ENCODE measurements around the gene ARL6IP4.
A peak's percentile ranks its signal among the peaks of the same experiment; 100 is the strongest.
"Not testable (repeated sequence)": the region's sequence is repeated elsewhere in the genome, so short reads cannot be mapped to it uniquely, and the experiment has no call there.

ARL6IP4 gene

GRCh38 chr12:122980183-122981035, at the start of gene ARL6IP4:
TSS of gene ARL6IP4 (plus strand) at chr12:122980681. CDS start at chr12:122981140, 459 bp downstream.
- peak; percentile 91 for DNase-seq (ENCODE audit: low spot score)

GRCh38 chr12:122932207-122932606, 48.3 kb upstream of the ARL6IP4 start:
- no peak for DNase-seq (ENCODE audit: low spot score)

- DNase-seq (ENCODE audit: low spot score) = no peak
Measured at GRCh38 chr12:122934722-122935121, 45.8 kb upstream of the ARL6IP4 start.

GRCh38 chr12:122935318-122935717, 45.2 kb upstream of the ARL6IP4 start:
- no peak for DNase-seq (ENCODE audit: low spot score)

GRCh38 chr12:122937622-122938091, 42.8 kb upstream of the ARL6IP4 start:
- DNase-seq (ENCODE audit: low spot score) = no peak

GRCh38 chr12:122939125-122939524, 41.4 kb upstream of the ARL6IP4 start:
- no peak for DNase-seq (ENCODE audit: low spot score)

- not testable (repeated sequence) for DNase-seq (ENCODE audit: low spot score)
Measured at GRCh38 chr12:122941351-122941750, 39.1 kb upstream of the ARL6IP4 start.

- DNase-seq (ENCODE audit: low spot score) = no peak
Measured at GRCh38 chr12:122942637-122943036, 37.8 kb upstream of the ARL6IP4 start.

GRCh38 chr12:122943196-122943595, 37.3 kb upstream of the ARL6IP4 start:
- DNase-seq (ENCODE audit: low spot score) = no peak

- no peak for DNase-seq (ENCODE audit: low spot score)
Measured at GRCh38 chr12:122944605-122945592, 35.6 kb upstream of the ARL6IP4 start.

GRCh38 chr12:122946690-122947341, 33.7 kb upstream of the ARL6IP4 start:
- no peak for DNase-seq (ENCODE audit: low spot score)

GRCh38 chr12:122947352-122947792, 33.1 kb upstream of the ARL6IP4 start:
- DNase-seq (ENCODE audit: low spot score) = no peak

GRCh38 chr12:122948605-122949004, 31.9 kb upstream of the ARL6IP4 start:
- no peak for DNase-seq (ENCODE audit: low spot score)

- DNase-seq (ENCODE audit: low spot score) = no peak
Measured at GRCh38 chr12:122949405-122949804, 31.1 kb upstream of the ARL6IP4 start.

GRCh38 chr12:122949816-122950675, 30.4 kb upstream of the ARL6IP4 start:
- peak; percentile 8 for DNase-seq (ENCODE audit: low spot score)

- DNase-seq (ENCODE audit: low spot score) = no peak
Measured at GRCh38 chr12:122951406-122951805, 29.1 kb upstream of the ARL6IP4 start.

- DNase-seq (ENCODE audit: low spot score) = peak; percentile 85
Measured at GRCh38 chr12:122951979-122952892, 28.2 kb upstream of the ARL6IP4 start.

GRCh38 chr12:122955156-122955555, 25.3 kb upstream of the ARL6IP4 start:
- DNase-seq (ENCODE audit: low spot score) = no peak

- peak; percentile 13 for DNase-seq (ENCODE audit: low spot score)
Measured at GRCh38 chr12:122956035-122956434, 24.4 kb upstream of the ARL6IP4 start.

All from iPS-NIHi11 (cell line).